ENCODE data around the gene PPFIA1. TPM values are rescaled to one million over a fixed set of nuclear protein-coding genes. Genes with fewer than 3 reads are reported as not detected.

The PPFIA1 gene
- total RNA-seq, 2 experiments from 2014 or later: 29.2 to 32.7 TPM

DNA sequence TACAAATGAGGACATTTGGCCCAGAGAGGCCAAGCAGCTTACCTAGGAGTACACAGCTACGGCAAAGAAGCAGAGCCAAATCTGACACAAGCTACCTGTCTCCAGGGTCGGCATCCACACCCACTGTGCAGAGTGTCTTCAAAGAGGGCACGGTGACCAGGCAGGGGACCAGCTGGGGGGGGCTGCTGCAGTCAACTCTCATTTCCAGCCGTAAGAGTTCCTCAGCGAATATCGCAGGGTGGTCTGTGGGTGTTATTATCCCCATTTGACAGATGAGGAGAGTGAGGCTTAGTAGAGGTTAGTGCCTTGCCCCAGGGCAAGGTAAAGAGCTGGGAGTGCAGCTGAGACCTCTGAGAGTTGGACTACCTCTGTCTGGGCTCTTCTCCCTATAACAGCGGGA lies 7.1 kb upstream of the PPFIA1 start:
- H3K27me3 Mint-ChIP-seq: no peaks in the 10 kb centered on the region
- POLR2A ChIA-PET: no interaction called here
- CTCF ChIA-PET: no interaction called here
- no peaks in the 10 kb centered on the region for H3K36me3 Mint-ChIP-seq (ENCODE audit: low read depth)
- DNase-seq: no peak
- no peak overlapping the region for H3K27ac Mint-ChIP-seq
- H3K4me3 Mint-ChIP-seq: no peak overlapping the region
- no peaks in the 10 kb centered on the region for H3K9me3 Mint-ChIP-seq
- no peaks in the 10 kb centered on the region for H3K4me1 Mint-ChIP-seq

- ChIA-PET POLR2A (no interaction called here), CTCF (interaction anchor here (0.6 kb wide), 1 partner anchor 350 kb away, joined by 3 read pairs; no protein-coding TSS in a partner anchor)
- DNase-seq: no peak
- no peak overlapping the region for H3K27ac Mint-ChIP-seq
- no peak overlapping the region for H3K4me3 Mint-ChIP-seq
- H3K4me1 Mint-ChIP-seq: peaks cover 9% of the 10 kb centered on the region
- H3K27me3 Mint-ChIP-seq: peaks cover 7% of the 10 kb centered on the region
- H3K36me3 Mint-ChIP-seq (ENCODE audit: low read depth): no peaks in the 10 kb centered on the region
- no peaks in the 10 kb centered on the region for H3K9me3 Mint-ChIP-seq
Observed at GRCh38 chr11:70265341-70265740, 5.1 kb upstream of the PPFIA1 start.

DNA sequence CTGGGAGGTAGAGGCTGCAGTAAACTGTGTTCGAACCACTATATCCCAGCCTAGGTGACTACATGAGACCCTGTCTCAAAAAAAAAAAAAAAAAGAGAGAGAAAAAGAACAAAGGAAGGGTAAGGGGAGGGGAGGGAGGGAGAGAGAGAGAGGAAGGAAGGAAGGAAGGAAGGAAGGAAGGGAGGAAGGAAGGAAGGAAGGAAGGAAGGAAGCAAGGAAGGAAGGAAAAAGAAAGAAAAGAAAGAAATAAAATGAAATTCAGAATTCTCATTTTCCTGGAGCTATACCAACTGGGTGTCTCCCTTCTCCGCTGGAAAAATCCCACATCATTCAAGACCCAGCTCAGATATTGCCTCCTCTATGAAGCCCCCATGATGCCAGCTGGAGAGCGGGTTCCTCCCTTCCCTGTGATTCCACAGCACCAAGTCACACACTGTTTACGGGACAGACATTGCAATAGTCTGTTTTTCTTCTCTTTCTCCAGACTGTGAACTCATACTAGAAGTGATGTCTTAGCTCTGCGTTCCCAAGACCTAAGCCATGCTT lies 3.0 kb upstream of the PPFIA1 start:
- H3K4me3 Mint-ChIP-seq: no peak overlapping the region
- DNase-seq: no peak
- POLR2A ChIA-PET: no interaction called here
- no peak overlapping the region for H3K27ac Mint-ChIP-seq
- peaks cover 7% of the 10 kb centered on the region for H3K27me3 Mint-ChIP-seq
- CTCF ChIA-PET: no interaction called here
- no peaks in the 10 kb centered on the region for H3K9me3 Mint-ChIP-seq
- peaks cover 3% of the 10 kb centered on the region for H3K36me3 Mint-ChIP-seq (ENCODE audit: low read depth)
- peaks cover 19% of the 10 kb centered on the region for H3K4me1 Mint-ChIP-seq

GRCh38 chr11:70268526-70268925 lies 2.0 kb upstream of the PPFIA1 start:
- DNase-seq: no peak
- Mint-ChIP-seq H3K27me3 (peaks cover 7% of the 10 kb centered on the region), H3K9me3 (no peaks in the 10 kb centered on the region), H3K27ac (no peak overlapping the region), H3K4me3 (no peak overlapping the region), H3K36me3 (ENCODE audit: low read depth) (peaks cover 10% of the 10 kb centered on the region), H3K4me1 (peaks cover 27% of the 10 kb centered on the region)
- POLR2A ChIA-PET: no interaction called here
- CTCF ChIA-PET: interaction anchor here (0.6 to 0.7 kb wide), 3 partner anchors 59 to 87 kb away, joined by 3 to 4 read pairs (median 3); no protein-coding TSS in a partner anchor

DNA sequence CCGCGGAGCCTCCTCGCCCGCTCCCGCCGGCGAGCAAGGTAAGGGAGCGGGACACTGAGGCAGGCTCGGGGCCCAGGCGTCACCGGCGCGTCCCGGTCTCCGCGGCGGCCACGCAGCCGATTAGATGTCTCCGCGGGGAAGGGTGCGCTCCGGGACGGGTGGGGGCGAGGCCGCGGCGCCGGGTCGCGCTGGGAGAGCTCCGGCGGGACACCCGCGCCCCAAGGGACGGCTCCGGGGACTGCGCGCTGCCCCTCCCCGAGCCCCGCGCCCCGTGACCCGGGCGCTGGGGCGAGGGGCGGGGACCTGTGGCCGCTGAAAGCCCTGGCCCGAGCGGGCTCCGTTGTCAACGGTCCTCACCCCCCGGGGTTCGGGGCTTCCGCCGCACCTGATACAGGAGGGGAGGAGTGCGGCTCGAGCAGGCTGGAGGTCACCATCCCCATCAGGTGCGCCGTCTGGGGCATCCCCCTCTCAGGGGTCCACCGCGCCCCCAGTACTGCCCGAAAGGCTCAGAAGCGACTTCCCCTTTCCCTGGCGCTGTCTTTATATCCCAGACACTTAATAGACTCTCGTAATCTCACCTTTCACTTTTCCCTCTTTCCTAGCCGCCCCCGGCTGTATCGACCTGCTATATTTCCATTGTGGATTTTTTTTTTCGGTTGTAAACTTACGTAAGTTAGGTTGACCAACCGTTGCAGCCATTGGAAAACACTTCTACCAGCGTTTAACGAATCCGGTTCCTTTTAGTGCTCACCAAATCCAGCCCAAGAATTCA lies 573 bp downstream of the PPFIA1 start:
- Mint-ChIP-seq H3K9me3 (no peaks in the 10 kb centered on the region), H3K27ac (peak overlapping the region; percentile 43), H3K36me3 (ENCODE audit: low read depth) (peaks cover 30% of the 10 kb centered on the region), H3K27me3 (peaks cover 7% of the 10 kb centered on the region), H3K4me3 (peak overlapping the region; percentile 81), H3K4me1 (peaks cover 44% of the 10 kb centered on the region)
- ChIA-PET CTCF (interaction anchor here (1.1 kb wide), 1 partner anchor 62 kb away, joined by 3 read pairs; no protein-coding TSS in a partner anchor), POLR2A (interaction anchor here (0.6 kb wide), 1 partner anchor 95 kb away, joined by 3 read pairs; no protein-coding TSS in a partner anchor)
- peak; percentile 43 for DNase-seq

- ChIA-PET POLR2A (interaction anchor here (0.6 kb wide), 1 partner anchor 94 kb away, joined by 3 read pairs; no protein-coding TSS in a partner anchor), CTCF (no interaction called here)
- H3K27ac Mint-ChIP-seq: peak overlapping the region; percentile 80
- H3K27me3 Mint-ChIP-seq: peaks cover 7% of the 10 kb centered on the region
- peaks cover 44% of the 10 kb centered on the region for H3K4me1 Mint-ChIP-seq
- no peak for DNase-seq
- H3K9me3 Mint-ChIP-seq: no peaks in the 10 kb centered on the region
- H3K4me3 Mint-ChIP-seq: peak overlapping the region; percentile 81
- peaks cover 33% of the 10 kb centered on the region for H3K36me3 Mint-ChIP-seq (ENCODE audit: low read depth)
Observed at GRCh38 chr11:70271649-70271953, 1.1 kb downstream of the PPFIA1 start.

GRCh38 chr11:70272009-70272408 lies 1.5 kb downstream of the PPFIA1 start:
- ChIA-PET CTCF (no interaction called here), POLR2A (interaction anchor here (0.6 kb wide), 1 partner anchor 94 kb away, joined by 3 read pairs; no protein-coding TSS in a partner anchor)
- H3K27me3 Mint-ChIP-seq: peaks cover 7% of the 10 kb centered on the region
- H3K27ac Mint-ChIP-seq: peak overlapping the region; percentile 80
- peak overlapping the region; percentile 81 for H3K4me3 Mint-ChIP-seq
- H3K9me3 Mint-ChIP-seq: no peaks in the 10 kb centered on the region
- no peak for DNase-seq
- H3K4me1 Mint-ChIP-seq: peaks cover 44% of the 10 kb centered on the region
- peaks cover 33% of the 10 kb centered on the region for H3K36me3 Mint-ChIP-seq (ENCODE audit: low read depth)

DNA sequence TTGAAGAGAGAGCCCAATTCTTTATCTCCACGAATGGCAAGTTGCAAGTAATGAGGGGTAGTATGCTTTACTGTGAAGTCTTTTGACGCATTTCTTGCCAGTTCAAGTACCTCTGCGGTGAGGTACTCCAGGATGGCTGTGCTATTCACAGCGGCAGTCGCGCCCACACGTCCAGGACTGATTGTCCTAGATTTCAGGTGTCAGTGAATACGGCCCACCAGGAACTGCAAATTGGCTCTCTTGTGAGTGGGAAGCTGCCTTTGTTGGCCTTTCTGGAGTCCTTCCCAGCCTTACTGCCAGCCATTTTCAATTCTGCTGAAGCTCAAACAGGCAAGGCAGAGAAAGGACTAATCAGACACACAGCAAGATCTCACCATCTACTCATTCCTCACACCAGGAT lies 8.5 kb downstream of the PPFIA1 start:
- peaks cover 30% of the 10 kb centered on the region for H3K36me3 Mint-ChIP-seq (ENCODE audit: low read depth)
- ChIA-PET CTCF (no interaction called here), POLR2A (no interaction called here)

GRCh38 chr11:70281156-70281609 lies 10.7 kb downstream of the PPFIA1 start:
- Mint-ChIP-seq H3K9me3 (no peaks in the 10 kb centered on the region), H3K4me1 (peaks cover 2% of the 10 kb centered on the region)
- CTCF ChIA-PET: no interaction called here

More for the DNA sequence above, 8.5 kb downstream of the PPFIA1 start:
- no peak overlapping the region for H3K4me3 Mint-ChIP-seq
- no peaks in the 10 kb centered on the region for H3K9me3 Mint-ChIP-seq
- H3K27ac Mint-ChIP-seq: no peak overlapping the region
- H3K27me3 Mint-ChIP-seq: no peaks in the 10 kb centered on the region
- peaks cover 18% of the 10 kb centered on the region for H3K4me1 Mint-ChIP-seq
- DNase-seq: no peak

GRCh38 chr11:70282012-70282411 lies 11.5 kb downstream of the PPFIA1 start:
- Mint-ChIP-seq H3K27me3 (no peaks in the 10 kb centered on the region), H3K27ac (no peak overlapping the region), H3K4me1 (peaks cover 2% of the 10 kb centered on the region), H3K9me3 (no peaks in the 10 kb centered on the region), H3K36me3 (ENCODE audit: low read depth) (peaks cover 27% of the 10 kb centered on the region), H3K4me3 (no peak overlapping the region)
- no peak for DNase-seq
- ChIA-PET POLR2A (no interaction called here), CTCF (interaction anchor here (0.6 kb wide), 1 partner anchor 37 kb away, joined by 3 read pairs; no protein-coding TSS in a partner anchor)

More at GRCh38 chr11:70281156-70281609, 10.7 kb downstream of the PPFIA1 start:
- no peak for DNase-seq
- H3K27ac Mint-ChIP-seq: no peak overlapping the region
- POLR2A ChIA-PET: no interaction called here
- no peak overlapping the region for H3K4me3 Mint-ChIP-seq
- peaks cover 25% of the 10 kb centered on the region for H3K36me3 Mint-ChIP-seq (ENCODE audit: low read depth)
- H3K27me3 Mint-ChIP-seq: no peaks in the 10 kb centered on the region

DNA sequence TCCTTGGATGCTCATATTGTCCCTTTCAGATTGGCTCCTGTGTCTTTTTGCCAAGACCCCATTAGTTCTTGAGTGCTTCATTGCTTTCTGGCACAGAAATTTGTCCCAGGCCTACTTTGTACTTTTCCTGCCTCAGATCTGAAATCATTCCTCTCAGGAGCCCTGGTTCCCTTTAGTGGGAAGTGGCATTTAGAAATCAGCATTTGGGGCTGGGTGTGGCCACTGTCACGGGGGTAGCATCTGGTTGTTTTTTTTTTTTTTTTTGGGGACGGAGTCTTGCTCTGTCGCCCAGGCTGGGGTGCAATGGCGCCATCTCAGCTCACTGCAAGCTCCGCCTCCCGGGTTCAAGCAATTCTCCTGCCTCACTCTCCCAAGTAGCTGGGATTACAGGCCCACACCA lies 18.2 kb downstream of the PPFIA1 start:
- POLR2A ChIA-PET: no interaction called here
- CTCF ChIA-PET: no interaction called here
- H3K27ac Mint-ChIP-seq: no peak overlapping the region
- H3K27me3 Mint-ChIP-seq: no peaks in the 10 kb centered on the region
- no peaks in the 10 kb centered on the region for H3K9me3 Mint-ChIP-seq
- peaks cover 34% of the 10 kb centered on the region for H3K36me3 Mint-ChIP-seq (ENCODE audit: low read depth)
- DNase-seq: no peak
- H3K4me1 Mint-ChIP-seq: no peaks in the 10 kb centered on the region
- no peak overlapping the region for H3K4me3 Mint-ChIP-seq

- DNase-seq: no peak
- peaks cover 33% of the 10 kb centered on the region for H3K36me3 Mint-ChIP-seq (ENCODE audit: low read depth)
- no peak overlapping the region for H3K4me3 Mint-ChIP-seq
- no peak overlapping the region for H3K27ac Mint-ChIP-seq
- no peaks in the 10 kb centered on the region for H3K9me3 Mint-ChIP-seq
- ChIA-PET CTCF (no interaction called here), POLR2A (no interaction called here)
- H3K27me3 Mint-ChIP-seq: no peaks in the 10 kb centered on the region
- peaks cover 2% of the 10 kb centered on the region for H3K4me1 Mint-ChIP-seq
Observed at GRCh38 chr11:70289582-70289981, 19.1 kb downstream of the PPFIA1 start.

GRCh38 chr11:70290361-70291065 lies 20.0 kb downstream of the PPFIA1 start:
- Mint-ChIP-seq H3K27ac (no peak overlapping the region), H3K4me1 (peaks cover 2% of the 10 kb centered on the region), H3K4me3 (no peak overlapping the region), H3K36me3 (ENCODE audit: low read depth) (peaks cover 28% of the 10 kb centered on the region), H3K9me3 (no peaks in the 10 kb centered on the region), H3K27me3 (no peaks in the 10 kb centered on the region)
- no peak for DNase-seq
- ChIA-PET POLR2A (interaction anchor here (0.6 to 0.8 kb wide), 2 partner anchors 70 to 231 kb away, joined by 4 to 5 read pairs; no protein-coding TSS in a partner anchor), CTCF (no interaction called here)
